HG02884 (cell line): ENCODE measurements around the gene KCNK7.
"Not testable (repeated sequence)": the region's sequence is repeated elsewhere in the genome, so short reads cannot be mapped to it uniquely, and the experiment has no call there.

Experiments
- ATAC-seq: cut with Tn5 transposase; IDR thresholded peaks from one replicate; pipeline ENCODE4 v1.9.1; 2021; ENCODE audit warnings: mild to moderate bottlenecking, moderate library complexity; ENCODE audit not compliant: unreplicated experiment

Gene KCNK7

DNA sequence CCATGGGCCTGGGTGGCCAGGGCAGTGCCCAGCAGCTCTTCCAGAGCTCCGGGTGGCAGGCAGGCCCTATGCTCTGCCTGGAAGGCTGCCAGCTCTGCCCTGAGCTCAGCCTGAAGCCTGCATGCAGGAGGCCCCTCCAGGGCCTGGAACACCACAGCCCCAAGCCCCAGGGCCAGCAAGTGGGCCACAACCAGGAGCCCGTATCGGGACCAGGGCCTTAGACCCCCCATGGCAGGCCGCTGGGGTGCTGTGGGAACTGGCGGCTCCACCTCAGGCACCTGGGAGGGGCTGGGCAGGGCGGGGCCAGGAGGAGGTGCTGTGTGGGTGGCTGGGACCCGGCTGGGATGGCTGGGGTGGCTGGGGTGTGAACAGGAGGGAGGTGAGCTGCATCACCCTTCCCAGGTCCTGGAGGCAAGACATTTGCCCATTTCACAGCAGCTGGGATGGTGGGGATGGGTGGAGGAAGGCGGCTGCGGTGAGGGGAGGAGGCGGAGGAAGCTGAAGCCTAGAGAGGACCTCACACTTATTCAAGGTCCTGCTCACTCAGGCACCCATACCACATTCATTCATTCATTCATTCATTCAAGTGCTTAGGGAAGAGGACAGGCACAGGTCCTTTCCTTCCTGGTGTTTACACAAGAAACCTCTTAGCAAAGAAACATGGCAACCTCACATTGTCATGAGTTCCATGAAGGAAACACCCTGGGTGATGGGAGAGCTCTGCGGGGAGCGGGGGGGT, at the start of gene KCNK7:
KCNK7 (minus strand) TSS at position 258 of the 739 bp plus-strand sequence; CDS start at position 230, 28 bp downstream.
- ATAC-seq = no peak

DNA sequence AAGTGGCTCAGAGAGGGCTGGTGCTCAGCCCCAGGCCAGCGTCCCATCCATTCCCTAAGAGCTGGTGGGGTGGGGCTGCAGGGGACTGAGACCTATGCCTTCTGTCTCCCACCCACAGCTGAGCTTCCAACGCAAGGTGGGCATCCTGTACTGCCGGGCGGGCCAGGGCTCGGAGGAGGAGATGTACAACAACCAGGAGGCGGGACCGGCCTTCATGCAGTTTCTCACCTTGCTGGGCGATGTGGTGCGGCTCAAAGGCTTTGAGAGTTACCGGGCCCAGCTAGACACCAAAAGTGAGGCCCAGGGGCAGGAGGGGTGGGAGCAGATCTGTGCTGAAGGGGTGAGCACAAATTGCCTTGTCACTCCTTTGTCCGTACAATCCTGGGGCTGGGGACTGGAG, 49.2 kb upstream of the KCNK7 start:
- no peak for ATAC-seq

DNA sequence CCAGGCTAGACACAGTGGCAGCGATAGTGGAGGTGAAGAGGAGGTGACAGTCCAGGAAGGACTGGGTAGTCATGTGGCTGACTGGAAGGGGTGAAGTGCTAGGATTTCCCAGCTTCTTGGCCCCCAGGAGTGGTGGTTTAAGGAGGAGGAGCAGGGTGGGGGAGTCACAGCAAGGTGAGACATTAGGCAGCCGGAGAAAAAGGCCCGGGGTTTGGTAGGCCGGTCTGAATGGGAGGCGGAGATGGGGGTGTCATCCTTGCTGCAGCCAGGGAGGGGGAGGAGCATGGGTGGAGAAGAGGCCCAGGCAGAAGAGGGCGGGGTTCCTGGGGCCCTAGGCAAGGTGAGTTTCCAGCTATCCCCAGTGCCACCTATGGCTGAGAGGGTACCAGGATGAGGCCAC, 48.4 kb upstream of the KCNK7 start:
- ATAC-seq = no peak

DNA sequence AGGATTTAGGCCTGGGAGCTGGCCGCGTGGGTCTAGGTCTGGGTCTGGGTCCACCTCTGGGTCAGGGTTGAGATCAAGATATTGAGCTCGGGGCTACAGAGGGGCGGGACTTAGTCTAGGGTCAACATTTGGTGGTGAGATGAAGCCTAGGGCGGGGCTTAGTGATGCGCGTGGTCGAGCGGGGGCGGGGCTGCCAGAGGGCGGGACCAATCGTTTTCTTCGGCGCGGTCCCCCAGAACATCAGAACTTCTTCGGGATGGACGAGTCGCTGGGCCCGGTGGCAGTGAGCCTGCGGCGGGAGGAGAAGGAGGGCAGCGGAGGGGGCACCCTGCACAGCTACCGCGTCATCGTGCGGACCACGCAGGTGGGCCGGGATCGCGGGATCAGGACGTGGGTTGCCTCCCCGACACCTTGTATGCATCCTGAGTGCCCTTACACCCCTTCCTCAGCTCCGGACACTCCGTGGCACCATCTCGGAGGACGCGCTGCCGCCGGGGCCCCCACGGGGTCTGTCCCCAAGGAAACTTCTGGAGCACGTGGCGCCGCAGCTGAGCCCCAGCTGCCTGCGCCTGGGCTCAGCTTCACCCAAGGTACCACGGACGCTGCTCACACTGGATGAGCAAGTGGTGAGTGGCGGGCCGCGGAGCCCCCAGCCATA, 46.5 kb upstream of the KCNK7 start:
- ATAC-seq = no peak

- no peak for ATAC-seq
Measured at GRCh38 chr11:65641297-65642013, 45.9 kb upstream of the KCNK7 start.

DNA sequence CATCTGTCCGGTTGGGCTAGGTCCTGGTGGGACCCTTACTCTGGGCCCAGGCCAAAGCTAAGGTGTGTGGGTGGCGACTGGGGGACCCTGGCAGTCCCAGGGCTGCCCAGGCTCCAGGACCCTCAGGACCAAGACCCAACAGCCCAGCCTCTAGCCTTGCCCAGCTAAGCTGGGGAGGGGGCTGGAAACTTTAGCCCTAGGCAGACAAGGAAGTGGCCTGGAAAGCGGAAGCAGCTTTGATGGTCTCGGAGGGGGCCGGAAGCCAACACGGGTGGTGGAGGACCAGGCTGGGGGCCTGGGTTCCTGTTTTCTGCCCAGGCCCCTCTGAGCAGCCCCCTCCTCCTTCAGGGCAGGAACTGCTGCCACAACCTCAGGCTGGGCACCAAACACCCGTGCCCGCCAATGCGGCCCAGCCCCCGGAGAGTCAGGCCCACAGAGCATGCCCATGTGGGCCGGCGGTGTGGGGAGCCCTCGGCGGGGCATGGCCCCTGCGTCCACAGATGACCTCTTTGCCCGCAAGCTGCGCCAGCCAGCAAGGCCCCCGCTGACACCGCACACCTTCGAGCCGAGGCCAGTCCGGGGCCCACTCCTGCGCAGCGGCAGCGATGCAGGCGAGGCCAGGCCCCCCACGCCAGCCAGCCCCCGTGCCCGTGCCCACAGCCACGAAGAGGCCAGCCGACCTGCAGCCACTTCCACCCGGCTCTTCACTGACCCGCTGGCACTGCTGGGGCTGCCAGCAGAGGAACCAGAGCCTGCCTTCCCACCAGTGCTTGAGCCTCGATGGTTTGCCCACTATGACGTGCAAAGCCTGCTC, 45.1 kb upstream of the KCNK7 start:
- ATAC-seq = no peak

DNA sequence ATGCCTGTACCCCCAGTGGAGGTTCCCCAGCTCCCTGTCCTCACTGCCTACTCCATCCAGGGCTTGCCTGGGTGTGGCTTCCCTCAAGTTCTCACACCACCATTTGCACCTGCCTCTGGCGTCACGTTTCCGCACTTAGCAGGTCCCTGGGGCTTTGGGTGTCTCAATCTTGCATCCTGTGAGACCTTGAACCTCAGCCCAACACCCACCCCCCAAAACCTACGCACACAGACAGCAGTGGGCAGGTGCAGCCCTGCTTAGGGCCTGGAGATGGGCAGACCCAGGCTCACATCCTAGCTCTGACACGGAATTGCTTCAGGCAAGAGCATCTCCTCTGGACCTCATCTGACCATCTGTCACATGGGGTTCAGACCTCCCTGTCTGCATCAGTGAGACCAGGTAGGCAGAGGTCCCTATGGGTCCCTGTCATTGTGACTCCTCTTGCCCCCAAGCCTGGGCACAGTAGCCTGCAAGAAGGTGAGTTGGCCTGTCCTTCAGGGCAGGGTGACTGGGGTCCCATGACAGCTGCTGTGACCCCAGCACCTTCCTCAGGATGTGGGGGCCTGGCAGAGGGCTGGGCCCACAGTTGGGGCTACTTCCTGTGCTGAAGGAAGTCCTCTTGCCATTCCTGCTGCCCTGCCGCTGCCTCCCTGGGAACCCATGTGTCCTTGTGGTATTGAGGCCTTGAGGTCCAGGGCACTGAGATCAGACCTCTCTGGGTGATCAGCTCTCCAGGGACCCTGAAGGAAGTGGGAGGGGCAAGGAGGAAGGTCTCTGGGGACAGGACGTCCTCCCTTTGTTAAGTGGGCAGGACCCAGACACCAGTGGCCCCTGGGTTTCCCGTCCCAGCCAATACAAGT, 44.3 kb upstream of the KCNK7 start:
- no peak for ATAC-seq

DNA sequence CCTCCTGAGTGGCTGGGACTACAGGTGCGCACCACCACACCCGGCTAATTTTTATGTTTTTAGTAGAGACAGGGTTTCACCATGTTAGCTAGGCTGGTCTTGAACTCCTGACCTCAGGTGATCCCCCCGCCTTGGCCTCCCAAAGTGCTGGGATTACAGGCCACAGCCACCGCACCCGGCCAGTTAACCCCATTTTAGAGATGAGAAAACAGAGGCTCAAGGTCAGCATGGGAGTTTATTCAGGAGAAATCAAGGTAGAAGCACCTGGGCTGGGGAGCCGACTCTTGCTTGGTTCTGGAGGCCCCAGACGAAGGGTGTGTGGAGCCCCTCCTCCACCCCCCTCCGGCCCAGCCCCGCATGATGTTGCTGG, 43.6 kb upstream of the KCNK7 start:
- ATAC-seq = not testable (repeated sequence)

DNA sequence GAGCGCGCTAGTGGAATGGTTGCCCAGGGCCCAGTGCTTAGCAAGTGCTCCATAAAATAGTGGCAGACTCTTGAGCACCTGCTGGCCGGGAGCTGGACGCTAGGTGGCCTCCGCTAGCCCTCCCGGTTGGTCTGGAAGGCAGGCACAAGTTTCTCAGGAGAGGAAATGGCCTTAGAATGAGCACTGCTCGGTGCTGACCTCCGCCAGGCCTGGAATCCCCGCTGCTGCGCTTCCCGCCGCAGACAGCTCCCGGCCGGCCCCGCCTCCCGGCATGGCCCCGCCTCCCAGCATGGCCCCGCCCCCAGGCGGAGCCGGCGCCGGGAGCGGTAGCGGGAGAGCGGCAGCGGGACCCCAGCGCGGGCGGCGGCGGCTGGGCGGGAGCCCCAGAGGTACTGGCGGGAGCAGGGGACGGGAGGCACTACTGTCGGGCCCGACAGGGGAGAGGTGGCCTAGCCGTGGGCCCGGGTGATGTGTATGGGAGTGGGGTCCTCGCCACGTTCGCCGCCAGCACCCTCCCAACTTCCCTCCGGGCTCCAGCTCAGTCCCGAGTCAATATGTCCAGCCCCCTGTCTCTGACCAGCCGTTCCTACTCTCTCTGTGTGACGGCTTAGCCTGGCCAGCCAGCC, 42.3 kb upstream of the KCNK7 start, which contains the start of gene SIPA1:
SIPA1 (plus strand) TSS at position 308 of the 626 bp plus-strand sequence. CDS start 2,821 bp downstream, outside the sequence.
- no peak for ATAC-seq

DNA sequence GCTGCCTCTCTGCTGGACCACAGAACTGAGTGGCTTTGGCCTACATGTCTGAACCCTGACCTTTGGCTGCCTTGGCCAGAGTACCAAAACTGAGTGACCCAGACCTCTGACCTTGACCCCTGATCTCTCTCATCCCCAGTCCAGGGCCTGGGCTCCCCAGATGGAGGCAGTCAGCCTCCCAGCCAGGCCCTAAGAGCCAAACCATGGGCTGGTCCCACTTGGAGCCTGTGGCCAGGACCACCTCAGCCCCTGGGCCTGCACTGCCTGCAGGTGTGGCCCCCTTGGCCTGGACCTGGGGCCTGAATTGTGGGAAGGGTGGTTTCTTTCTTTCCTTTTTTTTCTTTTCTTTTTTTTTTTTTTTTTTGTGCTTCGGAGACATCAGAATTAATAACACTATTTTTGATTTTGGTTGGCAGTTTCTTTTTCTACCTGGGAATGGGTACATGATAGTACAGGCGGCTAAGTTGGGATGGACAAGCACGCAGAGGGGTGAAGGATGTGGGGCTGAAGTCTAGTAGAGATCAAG, 41.5 kb upstream of the KCNK7 start:
- no peak for ATAC-seq

- no peak for ATAC-seq
Measured at GRCh38 chr11:65636108-65637031, 40.8 kb upstream of the KCNK7 start.

DNA sequence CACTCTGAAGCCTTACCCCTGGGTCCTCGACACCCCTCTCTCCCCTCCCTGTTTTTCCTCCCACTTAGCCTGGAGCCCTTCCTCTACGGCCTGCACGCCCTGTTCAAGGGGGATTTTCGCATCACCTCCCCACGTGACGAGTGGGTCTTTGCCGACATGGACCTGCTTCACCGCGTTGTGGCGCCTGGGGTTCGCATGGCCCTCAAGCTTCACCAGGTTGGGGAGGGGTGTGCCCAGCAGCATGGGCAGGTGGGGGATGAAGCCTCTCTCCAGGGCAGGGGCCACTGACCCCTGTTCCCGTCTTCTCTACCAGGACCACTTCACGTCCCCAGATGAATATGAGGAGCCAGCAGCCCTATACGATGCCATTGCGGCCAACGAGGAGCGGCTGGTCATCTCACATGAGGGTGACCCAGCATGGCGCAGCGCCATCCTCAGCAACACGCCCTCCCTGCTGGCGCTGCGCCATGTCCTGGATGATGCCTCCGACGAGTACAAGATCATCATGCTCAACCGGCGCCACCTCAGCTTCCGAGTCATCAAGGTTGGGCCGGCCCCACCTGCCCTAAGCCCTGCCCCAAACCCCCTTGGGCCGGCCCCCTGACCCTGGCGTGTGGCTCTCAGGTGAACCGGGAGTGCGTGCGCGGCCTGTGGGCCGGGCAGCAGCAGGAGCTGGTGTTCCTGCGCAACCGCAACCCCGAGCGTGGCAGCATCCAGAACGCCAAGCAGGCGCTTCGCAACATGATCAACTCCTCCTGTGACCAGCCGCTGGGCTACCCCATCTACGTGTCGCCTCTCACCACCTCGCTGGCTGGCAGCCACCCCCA, 39.5 kb upstream of the KCNK7 start:
- no peak for ATAC-seq

DNA sequence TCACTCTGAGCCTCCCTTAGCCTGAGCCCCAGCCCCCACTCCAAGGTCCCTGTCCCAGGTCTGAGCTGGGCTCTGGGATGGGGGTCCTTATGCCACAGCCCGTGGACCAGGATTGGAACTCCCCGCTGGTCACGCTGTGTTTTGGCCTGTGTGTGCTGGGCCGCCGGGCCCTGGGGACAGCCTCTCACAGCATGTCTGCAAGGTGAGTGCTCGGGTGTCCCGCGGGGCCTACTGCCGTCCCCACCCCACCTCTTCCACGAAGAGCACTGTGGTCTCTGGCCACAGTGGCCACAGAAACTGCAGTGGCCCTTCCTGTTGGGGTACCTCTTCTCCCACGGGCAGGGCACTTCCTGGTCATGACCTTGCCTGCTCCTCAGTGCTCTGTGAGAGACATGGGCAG, 38.8 kb upstream of the KCNK7 start:
- ATAC-seq = no peak

- no peak for ATAC-seq
Measured at GRCh38 chr11:65634109-65634436, 38.5 kb upstream of the KCNK7 start.

DNA sequence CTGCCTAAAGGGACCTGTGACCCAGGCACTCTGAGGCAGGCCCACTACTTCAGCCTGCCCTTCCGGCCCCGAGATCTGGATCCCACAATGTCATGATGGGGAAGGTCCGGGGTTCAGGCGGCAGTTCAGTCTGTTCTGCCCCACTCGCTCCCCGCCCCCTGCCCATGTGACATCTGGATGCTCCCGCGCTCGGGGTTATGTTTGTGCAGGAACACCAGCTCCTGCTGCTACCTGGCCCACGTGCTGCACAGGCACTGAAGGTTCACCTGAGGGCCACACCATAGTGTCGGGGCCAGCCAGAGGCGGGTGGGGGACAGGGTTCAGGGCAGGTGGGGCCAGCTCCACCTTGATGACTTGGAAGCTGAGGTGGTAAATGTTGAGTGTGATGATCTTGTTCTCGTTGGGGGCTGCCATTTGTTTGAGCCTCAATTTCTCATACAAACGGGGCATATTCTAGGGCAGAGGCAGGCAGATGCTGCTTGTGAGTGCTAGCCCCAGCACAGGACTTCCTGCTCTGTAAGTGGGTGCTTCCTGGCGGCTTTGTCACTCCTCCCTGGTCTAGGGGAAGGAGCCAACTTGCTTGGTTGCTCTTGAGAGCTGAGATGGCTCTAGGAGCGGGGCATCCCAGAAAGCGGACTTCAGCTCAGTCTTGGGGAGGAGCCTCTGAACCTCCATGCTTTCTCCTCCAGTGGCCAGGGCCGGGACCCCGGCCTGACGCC, 37.9 kb upstream of the KCNK7 start:
- no peak for ATAC-seq

DNA sequence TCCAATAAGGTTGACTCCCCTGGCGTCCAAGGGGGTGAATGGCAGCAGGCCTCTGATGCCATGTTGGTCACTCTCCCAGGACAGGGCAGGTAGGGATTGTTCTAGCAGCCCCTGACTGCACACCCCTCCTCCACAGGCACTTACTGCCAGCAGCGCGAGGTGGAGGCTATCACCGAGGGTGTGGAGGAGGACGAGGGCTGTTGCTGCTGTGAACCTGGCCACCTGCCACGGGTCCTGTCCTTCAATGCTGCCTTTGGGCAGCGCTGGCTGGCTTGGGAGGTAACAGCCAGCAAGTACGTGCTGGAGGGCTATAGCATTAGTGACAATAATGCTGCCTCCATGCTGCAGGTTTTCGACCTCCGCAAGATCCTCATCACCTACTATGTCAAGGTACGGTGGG, 34.6 kb upstream of the KCNK7 start:
- no peak for ATAC-seq

GRCh38 chr11:65629579-65629978, 34.0 kb upstream of the KCNK7 start:
- ATAC-seq = no peak
